Measurements from ENCODE around the gene DYSF.

Gene DYSF

DNA sequence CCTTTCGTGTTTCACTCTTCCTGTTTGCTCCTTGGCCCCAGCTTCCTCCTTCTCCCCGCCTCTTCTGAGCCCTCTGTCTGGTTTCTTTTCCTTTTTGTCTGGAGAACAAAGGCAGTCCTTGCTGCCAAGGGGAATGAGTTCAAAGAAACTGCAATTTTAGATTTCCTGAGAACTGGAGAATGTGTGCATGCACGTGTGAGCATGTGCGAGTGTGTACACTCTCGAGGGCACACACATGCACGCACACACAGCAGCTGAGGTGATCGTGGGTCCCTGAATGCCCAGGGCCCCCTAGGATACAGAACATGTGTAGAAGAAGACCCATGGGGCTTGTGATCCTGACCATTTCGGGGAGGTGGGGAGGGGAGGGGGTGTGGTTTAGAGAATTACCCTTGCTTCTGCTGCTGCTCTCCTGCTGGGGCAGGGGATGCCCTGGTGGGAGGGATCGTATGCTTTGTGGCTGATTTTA is 151.8 kb downstream of the DYSF start:
- Histone ChIP-seq H3K4me3 (ENCODE audit: low read length in 2 of 2) (no peak overlapping the region), H3K23ac (ENCODE audit: low read depth, low read length, poor library complexity) (no peak overlapping the region), H3K27ac (replicated peaks; ENCODE audit: low read length) (no peak overlapping the region), H2BK12ac (ENCODE audit: low read length) (no peak overlapping the region), H2BK15ac (ENCODE audit: low read length) (no peak overlapping the region), H3K14ac (ENCODE audit: low read length) (no peak overlapping the region), H3K18ac (ENCODE audit: low read length) (peak overlapping the region; percentile 23), H3K9ac (ENCODE audit: low read depth, low read length, poor library complexity) (no peak overlapping the region), H4K91ac (ENCODE audit: low read depth, low read length, poor library complexity) (no peak overlapping the region), H3K27me3 (ENCODE audit: control insufficient read depth in 3 of 3, insufficient read depth in 3 of 3, low read depth in 1 of 3, low read length in 3 of 3) (peaks cover 0 to 3% (median 0%) of the 10 kb centered on the region in 3 experiments), H3K4me1 (ENCODE audit: control insufficient read depth in 2 of 2, insufficient read depth in 1 of 2, low read depth in 1 of 2, low read length in 2 of 2) (peaks cover 3 to 21% of the 10 kb centered on the region in 2 donors), H2AK5ac (ENCODE audit: low read depth, low read length) (no peak overlapping the region), H3K79me1 (ENCODE audit: low read depth, low read length) (no peaks in the 10 kb centered on the region), H3K4ac (ENCODE audit: low read length) (no peak overlapping the region), H3K4me2 (ENCODE audit: insufficient read depth, low read length, poor library complexity, severe bottlenecking) (no peak overlapping the region), H3K36me3 (replicated peaks in 1 of 2; ENCODE audit: control insufficient read depth in 2 of 2, insufficient read depth in 2 of 2, low read length in 2 of 2) (no peaks in the 10 kb centered on the region), H2BK5ac (ENCODE audit: low read length) (no peak overlapping the region), H3K9me3 (replicated peaks in 1 of 2; ENCODE audit: control insufficient read depth in 2 of 2, insufficient read depth in 1 of 2, low read depth in 1 of 2, low read length in 2 of 2) (no peaks in the 10 kb centered on the region), H2BK120ac (ENCODE audit: low read depth, low read length) (no peak overlapping the region), H2AFZ (ENCODE audit: low read length) (peak overlapping the region; percentile 73), H4K8ac (ENCODE audit: low read depth, low read length) (no peak overlapping the region)
- WGBS, 2 donors (ENCODE audit: extremely low coverage in 2 of 2, insufficient read length in 2 of 2, insufficient replicate concordance in 1 of 2), result no CpG with 5 or more reads among the region's 9 CpGs
- DNase-seq (ENCODE audit: low spot score), result no peak

- Histone ChIP-seq H3K9ac (ENCODE audit: low read depth, low read length, poor library complexity) (no peak overlapping the region), H4K8ac (ENCODE audit: low read depth, low read length) (no peak overlapping the region), H3K18ac (ENCODE audit: low read length) (peak overlapping the region; percentile 27), H3K4me1 (ENCODE audit: control insufficient read depth in 2 of 2, insufficient read depth in 1 of 2, low read depth in 1 of 2, low read length in 2 of 2) (peaks cover 3 to 21% of the 10 kb centered on the region in 2 donors), H3K14ac (ENCODE audit: low read length) (no peak overlapping the region), H3K79me1 (ENCODE audit: low read depth, low read length) (no peaks in the 10 kb centered on the region), H2AFZ (ENCODE audit: low read length) (peak overlapping the region; percentile 73), H3K27ac (replicated peaks; ENCODE audit: low read length) (no peak overlapping the region), H2BK5ac (ENCODE audit: low read length) (no peak overlapping the region), H2AK5ac (ENCODE audit: low read depth, low read length) (peak overlapping the region; percentile 9), H3K36me3 (replicated peaks in 1 of 2; ENCODE audit: control insufficient read depth in 2 of 2, insufficient read depth in 2 of 2, low read length in 2 of 2) (no peaks in the 10 kb centered on the region), H3K4me2 (ENCODE audit: insufficient read depth, low read length, poor library complexity, severe bottlenecking) (no peak overlapping the region), H3K4me3 (ENCODE audit: low read length in 2 of 2) (no peak overlapping the region), H3K4ac (ENCODE audit: low read length) (no peak overlapping the region), H2BK12ac (ENCODE audit: low read length) (no peak overlapping the region), H3K23ac (ENCODE audit: low read depth, low read length, poor library complexity) (no peak overlapping the region), H2BK120ac (ENCODE audit: low read depth, low read length) (no peak overlapping the region), H2BK15ac (ENCODE audit: low read length) (no peak overlapping the region), H4K91ac (ENCODE audit: low read depth, low read length, poor library complexity) (no peak overlapping the region), H3K9me3 (replicated peaks in 1 of 2; ENCODE audit: control insufficient read depth in 2 of 2, insufficient read depth in 1 of 2, low read depth in 1 of 2, low read length in 2 of 2) (no peaks in the 10 kb centered on the region), H3K27me3 (ENCODE audit: control insufficient read depth in 3 of 3, insufficient read depth in 3 of 3, low read depth in 1 of 3, low read length in 3 of 3) (peaks cover 0 to 3% (median 0%) of the 10 kb centered on the region in 3 experiments)
- WGBS, 2 donors (ENCODE audit: extremely low coverage in 2 of 2, insufficient read length in 2 of 2, insufficient replicate concordance in 1 of 2), result no CpG with 5 or more reads among the region's 7 CpGs
- DNase-seq (ENCODE audit: low spot score), result no peak
Measured at GRCh38 chr2:71605781-71606241, 152.4 kb downstream of the DYSF start.

GRCh38 chr2:71606244-71606643 is 152.9 kb downstream of the DYSF start:
- no peak overlapping the region for H2BK120ac ChIP-seq (ENCODE audit: low read depth, low read length)
- no peak overlapping the region for H3K27ac ChIP-seq (replicated peaks; ENCODE audit: low read length)
- no peak overlapping the region for H2BK5ac ChIP-seq (ENCODE audit: low read length)
- no peaks in the 10 kb centered on the region for H3K79me1 ChIP-seq (ENCODE audit: low read depth, low read length)
- H3K27me3 ChIP-seq (ENCODE audit: control insufficient read depth in 3 of 3, insufficient read depth in 3 of 3, low read depth in 1 of 3, low read length in 3 of 3), result peaks cover 0 to 3% (median 0%) of the 10 kb centered on the region in 3 experiments
- no peak overlapping the region for H2AFZ ChIP-seq (ENCODE audit: low read length)
- peaks cover 3 to 21% of the 10 kb centered on the region in 2 donors for H3K4me1 ChIP-seq (ENCODE audit: control insufficient read depth in 2 of 2, insufficient read depth in 1 of 2, low read depth in 1 of 2, low read length in 2 of 2)
- no peak overlapping the region for H3K4ac ChIP-seq (ENCODE audit: low read length)
- H4K91ac ChIP-seq (ENCODE audit: low read depth, low read length, poor library complexity), result no peak overlapping the region
- H3K9me3 ChIP-seq (replicated peaks in 1 of 2; ENCODE audit: control insufficient read depth in 2 of 2, insufficient read depth in 1 of 2, low read depth in 1 of 2, low read length in 2 of 2), result no peaks in the 10 kb centered on the region
- no peaks in the 10 kb centered on the region for H3K36me3 ChIP-seq (replicated peaks in 1 of 2; ENCODE audit: control insufficient read depth in 2 of 2, insufficient read depth in 2 of 2, low read length in 2 of 2)
- H2AK5ac ChIP-seq (ENCODE audit: low read depth, low read length), result no peak overlapping the region
- H3K23ac ChIP-seq (ENCODE audit: low read depth, low read length, poor library complexity), result no peak overlapping the region
- H4K8ac ChIP-seq (ENCODE audit: low read depth, low read length), result no peak overlapping the region
- H3K4me2 ChIP-seq (ENCODE audit: insufficient read depth, low read length, poor library complexity, severe bottlenecking), result no peak overlapping the region
- H2BK15ac ChIP-seq (ENCODE audit: low read length), result no peak overlapping the region
- H3K4me3 ChIP-seq (ENCODE audit: low read length in 2 of 2), result no peak overlapping the region
- DNase-seq (ENCODE audit: low spot score), result no peak
- H3K9ac ChIP-seq (ENCODE audit: low read depth, low read length, poor library complexity), result no peak overlapping the region
- no peak overlapping the region for H3K14ac ChIP-seq (ENCODE audit: low read length)
- peak overlapping the region; percentile 27 for H3K18ac ChIP-seq (ENCODE audit: low read length)
- WGBS, 2 donors (ENCODE audit: extremely low coverage in 2 of 2, insufficient read length in 2 of 2, insufficient replicate concordance in 1 of 2), result no CpG with 5 or more reads among the region's 3 CpGs
- no peak overlapping the region for H2BK12ac ChIP-seq (ENCODE audit: low read length)

- H2AK5ac ChIP-seq (ENCODE audit: low read depth, low read length), result no peak overlapping the region
- no peaks in the 10 kb centered on the region for H3K36me3 ChIP-seq (replicated peaks in 1 of 2; ENCODE audit: control insufficient read depth in 2 of 2, insufficient read depth in 2 of 2, low read length in 2 of 2)
- no peak overlapping the region for H3K4me3 ChIP-seq (ENCODE audit: low read length in 2 of 2)
- no peak overlapping the region for H3K9ac ChIP-seq (ENCODE audit: low read depth, low read length, poor library complexity)
- no peak overlapping the region for H4K8ac ChIP-seq (ENCODE audit: low read depth, low read length)
- no peak overlapping the region for H4K91ac ChIP-seq (ENCODE audit: low read depth, low read length, poor library complexity)
- H3K14ac ChIP-seq (ENCODE audit: low read length), result peak overlapping the region; percentile 31
- no peaks in the 10 kb centered on the region for H3K9me3 ChIP-seq (replicated peaks in 1 of 2; ENCODE audit: control insufficient read depth in 2 of 2, insufficient read depth in 1 of 2, low read depth in 1 of 2, low read length in 2 of 2)
- no peak overlapping the region for H3K23ac ChIP-seq (ENCODE audit: low read depth, low read length, poor library complexity)
- H3K27me3 ChIP-seq (ENCODE audit: control insufficient read depth in 3 of 3, insufficient read depth in 3 of 3, low read depth in 1 of 3, low read length in 3 of 3), result peaks cover 0 to 3% (median 0%) of the 10 kb centered on the region in 3 experiments
- DNase-seq (ENCODE audit: low spot score), result no peak
- no peak overlapping the region for H3K4me2 ChIP-seq (ENCODE audit: insufficient read depth, low read length, poor library complexity, severe bottlenecking)
- no peak overlapping the region for H3K18ac ChIP-seq (ENCODE audit: low read length)
- H3K79me1 ChIP-seq (ENCODE audit: low read depth, low read length), result no peaks in the 10 kb centered on the region
- no peak overlapping the region for H3K4ac ChIP-seq (ENCODE audit: low read length)
- no peak overlapping the region for H2BK12ac ChIP-seq (ENCODE audit: low read length)
- H3K27ac ChIP-seq (replicated peaks; ENCODE audit: low read length), result no peak overlapping the region
- H2BK120ac ChIP-seq (ENCODE audit: low read depth, low read length), result no peak overlapping the region
- H2BK15ac ChIP-seq (ENCODE audit: low read length), result no peak overlapping the region
- H3K4me1 ChIP-seq (ENCODE audit: control insufficient read depth in 2 of 2, insufficient read depth in 1 of 2, low read depth in 1 of 2, low read length in 2 of 2), result peaks cover 3 to 21% of the 10 kb centered on the region in 2 donors
- no peak overlapping the region for H2AFZ ChIP-seq (ENCODE audit: low read length)
- no CpG with 5 or more reads among the region's 7 CpGs for WGBS, 2 donors (ENCODE audit: extremely low coverage in 2 of 2, insufficient read length in 2 of 2, insufficient replicate concordance in 1 of 2)
- no peak overlapping the region for H2BK5ac ChIP-seq (ENCODE audit: low read length)
Measured at GRCh38 chr2:71607151-71607889, 154.0 kb downstream of the DYSF start.
